ENCODE results near the gene SORBS1.

GRCh38 chr10:95341716-95342130 lies 219.4 kb downstream of the SORBS1 start:
- TF ChIP-seq CTCF (IDR thresholded peaks at IDR 0.05) (no peak), POLR2AphosphoS5 (IDR thresholded peaks at IDR 0.05) (peak in 1 of 3 donors; percentile 9)
